Fibroblast of villous mesenchyme (primary cell): ENCODE results near the gene MGAT3. TPM values are rescaled to one million over a fixed set of nuclear protein-coding genes. Genes with fewer than 3 reads are reported as not detected.
A peak's percentile ranks its signal among the peaks of the same experiment; 100 is the strongest.

Experiments
- DNase-seq: peaks from one replicate; pipeline ENCODE4 v3.0.0-alpha.2; 2010; ENCODE audit warnings: low read depth
- H3K4me3 ChIP-seq: 2 replicates; pipeline ENCODE4 v1.5.1; 2011; ENCODE audit warnings: low read depth, mild to moderate bottlenecking, low read length
- CTCF ChIP-seq: IDR thresholded peaks from 2 replicates; pipeline ENCODE4 v1.5.1; 2012; ENCODE audit warnings: low read depth, mild to moderate bottlenecking, low read length; ENCODE audit not compliant: insufficient read depth
- total RNA-seq: library from RNA; depleted of rRNA; stranded (reverse); fragments of >200 nt; gene quantifications from 2 replicates; pipeline ENCODE4 v1.2.3, GENCODE V29; 2012

The MGAT3 gene
- total RNA-seq, 1 donor: 1.3 TPM

GRCh38 chr22:39439170-39439569, 17.6 kb upstream of the MGAT3 start:
- no peak for TF ChIP-seq CTCF
- DNase-seq: peak; percentile 74
- H3K4me3 ChIP-seq: no peak overlapping the region

- no peak for DNase-seq
- no peak overlapping the region for H3K4me3 ChIP-seq
- TF ChIP-seq CTCF: no peak
These were observed 13.4 kb upstream of the MGAT3 start for GRCh38 chr22:39443398-39443797.

GRCh38 chr22:39444247-39444800, 12.5 kb upstream of the MGAT3 start:
- no peak overlapping the region for H3K4me3 ChIP-seq
- no peak for TF ChIP-seq CTCF
- DNase-seq: no peak

- TF ChIP-seq CTCF: no peak
- no peak overlapping the region for H3K4me3 ChIP-seq
- no peak for DNase-seq
These were observed 11.8 kb upstream of the MGAT3 start for GRCh38 chr22:39444937-39445465.

- no peak for TF ChIP-seq CTCF
- H3K4me3 ChIP-seq: no peak overlapping the region
- DNase-seq: no peak
These were observed 11.1 kb upstream of the MGAT3 start for GRCh38 chr22:39445678-39446077.

- no peak for TF ChIP-seq CTCF
- DNase-seq: no peak
- H3K4me3 ChIP-seq: no peak overlapping the region
These were observed 10.5 kb upstream of the MGAT3 start for GRCh38 chr22:39446239-39446721.
